Skeletal muscle tissue (tissue), 4 donors: ENCODE results near the gene PNPLA7. TPM values are rescaled to one million over a fixed set of nuclear protein-coding genes. Genes with fewer than 3 reads are reported as not detected.
A peak's percentile ranks its signal among the peaks of the same experiment; 100 is the strongest.

Source experiments
- H3K27ac ChIP-seq: one replicate; pipeline ENCODE4 v1.7.0; 2013; ENCODE audit warnings: mild to moderate bottlenecking, low read depth, low read length, inconsistent platforms
- H3K27me3 ChIP-seq, 3 donors: one replicate each; pipeline ENCODE4 v1.7.0; 2013; ENCODE audit warnings: low read length in 3 of 3; ENCODE audit not compliant: control insufficient read depth in 3 of 3, insufficient read depth in 3 of 3
- H3K36me3 ChIP-seq, 3 donors: one replicate each; pipeline ENCODE4 v1.7.0; 2013; ENCODE audit warnings: low read length in 3 of 3; ENCODE audit not compliant: control insufficient read depth in 3 of 3, insufficient read depth in 3 of 3
- H3K4me1 ChIP-seq, 3 donors: one replicate each; pipeline ENCODE4 v1.7.0; 2013; ENCODE audit warnings: low read length in 3 of 3, mild to moderate bottlenecking in 3 of 3; ENCODE audit not compliant: control insufficient read depth in 3 of 3, insufficient read depth in 3 of 3
- H3K4me3 ChIP-seq, 3 donors: one replicate each; pipeline ENCODE4 v1.7.0; 2013; ENCODE audit warnings: low read length in 3 of 3
- H3K9ac ChIP-seq, 3 donors: one replicate each; pipeline ENCODE4 v1.7.0; 2013; ENCODE audit warnings: low read length in 3 of 3, mild to moderate bottlenecking in 3 of 3, moderate library complexity in 2 of 3, low read depth in 1 of 3
- H3K9me3 ChIP-seq, 3 donors: one replicate each; pipeline ENCODE4 v1.7.0; 2013; ENCODE audit warnings: low read length in 3 of 3; ENCODE audit not compliant: control insufficient read depth in 3 of 3
- total RNA-seq: library from RNA; depleted of rRNA; stranded (reverse); fragments of >200 nt; gene quantifications from one replicate; pipeline ENCODE4 v1.2.3, GENCODE V29; 2014
- donor health status: Osteomylitis.

The PNPLA7 gene
- total RNA-seq, 1 donor from 2014 or later = 1.0 TPM

DNA sequence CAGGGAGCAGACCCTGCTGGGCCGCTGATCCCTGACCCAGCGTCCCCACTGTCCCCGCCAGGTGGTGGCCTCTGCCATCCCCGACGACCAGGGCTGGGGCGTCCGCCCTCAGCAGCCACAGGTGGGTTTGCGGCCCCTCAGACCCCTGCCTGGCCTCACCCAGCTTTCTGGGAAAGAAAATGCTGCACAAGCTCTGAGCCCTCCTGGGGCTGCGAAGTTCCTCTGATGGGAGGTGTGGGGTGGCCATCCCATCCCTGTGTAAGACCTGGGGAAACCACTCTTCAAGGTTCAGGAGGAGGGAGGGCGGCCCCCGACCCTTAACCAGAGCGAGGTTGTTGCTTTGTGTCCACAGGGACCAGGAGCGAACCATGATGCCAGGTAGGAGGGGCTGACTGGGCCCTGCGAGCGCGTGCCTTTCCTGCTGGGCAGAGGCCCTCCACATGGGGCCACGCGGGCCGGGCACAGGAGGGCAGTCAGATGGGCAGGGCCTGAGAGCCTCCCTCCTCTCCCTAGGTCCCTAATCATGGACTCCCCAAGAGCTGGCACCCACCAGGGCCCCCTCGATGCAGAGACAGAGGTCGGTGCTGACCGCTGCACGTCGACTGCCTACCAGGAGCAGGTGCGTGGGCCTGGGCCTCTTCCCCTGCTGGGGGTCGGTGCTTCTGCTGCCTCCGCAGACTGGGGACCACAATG, 119.3 kb downstream of the PNPLA7 start:
- no peaks in the 10 kb centered on the region for H3K36me3 ChIP-seq
- H3K27me3 ChIP-seq = peaks cover 0 to 13% (median 8%) of the 10 kb centered on the region in 3 donors
- no peak overlapping the region for H3K27ac ChIP-seq
- H3K9ac ChIP-seq = no peak overlapping the region
- no peaks in the 10 kb centered on the region for H3K9me3 ChIP-seq
- no peak overlapping the region for H3K4me3 ChIP-seq
- peaks cover 0 to 11% (median 5%) of the 10 kb centered on the region in 3 donors for H3K4me1 ChIP-seq

DNA sequence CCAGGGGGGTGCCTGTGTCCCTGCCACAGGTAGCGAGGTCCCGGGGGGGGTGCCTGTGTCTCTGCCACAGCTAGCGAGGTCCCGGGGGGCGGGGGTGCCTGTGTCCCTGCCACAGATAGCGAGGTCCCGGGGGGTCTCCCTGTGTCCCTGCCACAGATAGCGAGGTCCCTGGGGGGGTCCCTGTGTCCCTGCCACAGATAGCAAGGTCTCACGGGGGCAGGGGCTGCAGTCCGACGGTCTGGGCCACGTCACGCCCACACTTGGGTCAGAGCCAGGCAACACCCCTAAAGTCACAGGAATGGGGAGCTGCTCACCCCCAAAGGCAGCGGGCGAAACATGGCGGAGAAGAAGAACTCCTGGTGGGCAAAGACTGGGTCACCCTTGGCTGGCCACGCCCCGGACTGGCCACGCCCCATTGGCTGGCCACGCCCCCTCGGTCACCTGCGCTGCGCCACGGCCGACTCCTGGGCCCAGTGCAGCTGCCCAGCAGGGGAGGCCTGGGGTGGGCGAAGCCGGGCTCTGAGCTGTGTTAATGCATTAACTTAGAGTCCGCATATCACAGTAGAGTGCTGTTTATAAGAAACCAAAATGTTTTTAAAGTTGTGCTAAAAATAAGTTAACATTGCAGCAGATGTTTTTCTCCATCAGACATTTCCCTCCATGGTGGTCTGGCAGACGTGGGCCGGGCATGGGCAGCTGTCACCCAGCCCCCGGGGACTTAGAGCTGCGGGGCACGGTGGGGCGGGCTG, 120.1 kb downstream of the PNPLA7 start:
- Histone ChIP-seq H3K9ac (no peak overlapping the region), H3K36me3 (no peaks in the 10 kb centered on the region), H3K9me3 (no peaks in the 10 kb centered on the region), H3K27ac (no peak overlapping the region), H3K27me3 (peaks cover 0 to 10% (median 8%) of the 10 kb centered on the region in 3 donors), H3K4me1 (peaks cover 0 to 6% (median 3%) of the 10 kb centered on the region in 3 donors), H3K4me3 (no peak overlapping the region)

DNA sequence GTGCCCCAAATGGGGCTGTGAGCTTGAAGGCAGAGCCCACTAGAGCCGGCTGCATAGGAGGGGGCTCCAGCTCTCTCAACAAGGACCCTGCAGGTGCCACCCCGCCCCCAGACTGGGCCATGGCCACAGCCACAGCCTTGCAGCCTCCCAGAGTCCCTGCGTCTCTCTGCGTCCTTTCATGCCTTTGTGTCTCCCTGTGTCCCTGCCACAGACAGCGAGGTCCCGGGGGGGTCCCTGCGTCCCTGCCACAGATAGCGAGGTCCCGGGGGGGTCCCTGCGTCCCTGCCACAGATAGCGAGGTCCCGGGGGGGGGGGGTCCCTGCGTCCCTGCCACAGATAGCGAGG, 120.7 kb downstream of the PNPLA7 start:
- Histone ChIP-seq H3K9me3 (no peaks in the 10 kb centered on the region), H3K27ac (no peak overlapping the region), H3K9ac (no peak overlapping the region), H3K4me3 (no peak overlapping the region), H3K36me3 (no peaks in the 10 kb centered on the region), H3K27me3 (peaks cover 0 to 10% (median 8%) of the 10 kb centered on the region in 3 donors), H3K4me1 (peaks cover 0 to 12% (median 7%) of the 10 kb centered on the region in 3 donors)

DNA sequence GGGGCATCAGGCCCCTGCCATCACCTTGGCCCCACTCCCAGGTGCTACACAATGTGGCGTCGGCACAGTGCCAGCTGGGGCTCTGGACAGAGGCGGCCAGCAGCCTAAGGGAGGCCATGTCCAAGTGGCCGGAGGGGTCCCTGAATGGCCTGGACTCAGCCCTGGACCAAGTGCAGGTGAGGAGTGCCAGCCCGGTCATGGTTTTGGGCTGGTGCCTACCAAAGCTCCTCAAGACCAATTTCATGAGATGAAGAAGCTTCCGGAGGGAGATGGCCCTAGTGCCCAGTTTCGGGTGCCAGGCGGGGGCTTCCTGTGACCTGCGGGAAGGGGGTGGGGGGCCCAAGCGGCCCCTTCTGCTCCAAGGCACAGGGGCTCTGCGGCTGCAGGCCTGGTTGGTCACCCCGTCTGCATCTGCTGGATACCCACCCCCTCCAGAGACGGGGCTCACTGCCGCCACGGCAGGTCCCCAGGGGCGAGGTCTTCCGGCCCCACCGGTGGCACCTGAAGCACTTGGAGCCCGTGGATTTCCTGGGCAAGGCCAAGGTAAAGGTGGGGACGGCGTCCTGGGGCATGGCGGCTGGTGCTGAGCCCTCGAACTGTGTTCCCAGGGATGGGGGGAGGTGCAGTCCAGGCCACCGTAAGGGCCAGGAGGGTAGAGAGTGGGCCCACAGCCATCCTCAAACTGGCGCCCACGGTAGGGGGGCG, 121.2 kb downstream of the PNPLA7 start:
- Histone ChIP-seq H3K27ac (no peak overlapping the region), H3K9me3 (no peaks in the 10 kb centered on the region), H3K4me3 (no peak overlapping the region), H3K36me3 (no peaks in the 10 kb centered on the region), H3K9ac (no peak overlapping the region), H3K27me3 (peaks cover 0 to 10% (median 8%) of the 10 kb centered on the region in 3 donors), H3K4me1 (peaks cover 2 to 17% (median 10%) of the 10 kb centered on the region in 3 donors)

DNA sequence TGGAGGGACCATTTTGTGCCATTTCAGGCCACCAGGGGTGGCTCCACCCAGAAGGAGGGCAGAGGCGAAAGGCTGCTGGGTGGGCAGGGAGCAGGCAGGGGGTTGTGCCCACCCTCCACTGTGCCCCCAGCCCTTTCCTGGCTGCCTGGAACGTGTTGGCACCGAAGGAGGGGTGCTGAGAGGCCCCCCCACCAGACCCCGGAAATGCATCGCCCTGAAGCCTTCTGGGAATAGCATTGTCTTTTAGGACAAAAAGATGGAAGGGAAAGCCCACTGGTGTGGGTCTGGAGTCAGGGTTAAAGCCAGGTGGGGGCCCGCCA, 121.9 kb downstream of the PNPLA7 start:
- Histone ChIP-seq H3K4me3 (no peak overlapping the region), H3K27ac (no peak overlapping the region), H3K9ac (no peak overlapping the region), H3K27me3 (peaks cover 0 to 10% (median 8%) of the 10 kb centered on the region in 3 donors), H3K9me3 (no peaks in the 10 kb centered on the region), H3K36me3 (no peaks in the 10 kb centered on the region), H3K4me1 (peaks cover 4 to 20% (median 12%) of the 10 kb centered on the region in 3 donors)

DNA sequence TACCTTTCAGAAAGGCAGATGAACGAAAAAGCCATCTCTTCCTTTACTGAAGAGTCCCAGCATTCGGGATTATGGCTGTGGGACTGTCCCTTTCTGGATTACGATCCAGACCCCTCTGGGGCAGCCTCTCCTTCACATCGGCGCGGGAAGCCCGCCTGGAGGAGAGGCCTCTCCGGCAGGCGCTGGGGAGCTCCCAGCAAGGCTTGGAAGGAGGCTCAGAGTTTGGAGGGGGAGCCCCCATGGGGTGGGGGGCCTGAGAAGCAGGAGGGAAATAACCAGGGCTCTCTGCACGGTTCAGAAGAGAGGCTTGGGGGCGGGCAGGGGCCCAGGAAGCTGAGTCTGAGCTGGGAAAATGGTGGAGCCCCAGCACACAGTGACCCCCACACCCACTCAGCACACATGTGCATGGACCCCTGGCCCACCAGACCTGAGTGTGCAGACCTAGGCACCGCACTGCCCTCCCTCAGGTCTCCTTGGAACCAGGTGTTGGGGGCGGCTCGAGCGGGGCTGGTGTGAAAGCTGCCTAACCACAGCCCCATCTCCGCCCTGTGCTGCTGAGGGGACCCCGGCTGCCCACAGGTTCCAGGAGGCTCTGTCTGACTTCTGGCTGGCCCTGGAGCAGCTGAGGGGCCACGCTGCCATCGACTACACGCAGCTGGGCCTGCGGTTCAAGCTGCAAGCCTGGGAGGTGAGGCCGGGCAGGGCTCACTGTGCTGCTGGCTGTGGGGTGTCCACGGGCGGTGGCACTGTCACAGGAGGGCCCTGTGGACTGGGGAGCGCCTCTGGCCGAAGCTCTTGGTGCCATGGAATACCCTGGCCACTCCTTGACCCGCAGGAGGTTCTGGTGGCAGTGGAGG, 122.5 kb downstream of the PNPLA7 start:
- peaks cover 0 to 10% (median 8%) of the 10 kb centered on the region in 3 donors for H3K27me3 ChIP-seq
- no peaks in the 10 kb centered on the region for H3K9me3 ChIP-seq
- no peak overlapping the region for H3K9ac ChIP-seq
- peaks cover 4 to 20% (median 12%) of the 10 kb centered on the region in 3 donors for H3K4me1 ChIP-seq
- H3K27ac ChIP-seq = no peak overlapping the region
- H3K36me3 ChIP-seq = no peaks in the 10 kb centered on the region
- no peak overlapping the region for H3K4me3 ChIP-seq

DNA sequence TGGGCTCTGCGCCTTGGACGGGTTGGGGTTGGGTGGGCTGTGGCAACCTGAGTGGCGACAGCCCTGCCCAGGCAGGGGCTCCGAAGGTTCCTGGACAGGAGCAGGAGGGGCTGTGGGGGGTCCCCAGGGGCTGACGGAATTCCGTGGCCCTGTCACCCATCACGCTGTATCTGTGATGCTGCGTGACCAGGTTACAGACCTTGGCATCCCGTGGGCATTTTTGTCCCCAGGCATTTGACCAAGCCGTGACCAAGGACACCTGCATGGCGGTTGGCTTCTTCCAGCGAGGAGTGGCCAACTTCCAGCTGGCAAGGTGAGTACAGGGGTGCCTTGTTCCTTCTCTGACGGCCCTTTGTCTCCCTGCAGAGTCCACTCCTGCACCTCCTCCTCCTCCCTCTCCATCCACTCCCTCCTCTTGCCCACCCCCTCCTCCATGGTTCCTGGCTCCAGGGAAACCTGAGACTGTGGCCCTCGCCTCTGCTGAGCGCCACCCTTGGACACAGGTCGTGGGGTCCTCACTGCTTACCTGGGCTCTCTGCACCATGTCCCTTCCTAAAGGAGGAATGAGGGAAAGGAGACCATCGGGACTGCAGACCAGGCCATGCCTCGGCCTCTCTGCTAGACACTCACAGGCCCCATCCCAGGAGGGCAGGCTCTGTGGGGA, 124.1 kb downstream of the PNPLA7 start:
- peaks cover 0 to 10% (median 6%) of the 10 kb centered on the region in 3 donors for H3K27me3 ChIP-seq
- H3K4me1 ChIP-seq = peaks cover 13 to 30% (median 20%) of the 10 kb centered on the region in 3 donors
- no peak overlapping the region for H3K4me3 ChIP-seq
- no peaks in the 10 kb centered on the region for H3K36me3 ChIP-seq
- H3K9ac ChIP-seq = peak overlapping the region in 1 of 3 donors; percentile 25
- H3K27ac ChIP-seq = no peak overlapping the region
- no peaks in the 10 kb centered on the region for H3K9me3 ChIP-seq

DNA sequence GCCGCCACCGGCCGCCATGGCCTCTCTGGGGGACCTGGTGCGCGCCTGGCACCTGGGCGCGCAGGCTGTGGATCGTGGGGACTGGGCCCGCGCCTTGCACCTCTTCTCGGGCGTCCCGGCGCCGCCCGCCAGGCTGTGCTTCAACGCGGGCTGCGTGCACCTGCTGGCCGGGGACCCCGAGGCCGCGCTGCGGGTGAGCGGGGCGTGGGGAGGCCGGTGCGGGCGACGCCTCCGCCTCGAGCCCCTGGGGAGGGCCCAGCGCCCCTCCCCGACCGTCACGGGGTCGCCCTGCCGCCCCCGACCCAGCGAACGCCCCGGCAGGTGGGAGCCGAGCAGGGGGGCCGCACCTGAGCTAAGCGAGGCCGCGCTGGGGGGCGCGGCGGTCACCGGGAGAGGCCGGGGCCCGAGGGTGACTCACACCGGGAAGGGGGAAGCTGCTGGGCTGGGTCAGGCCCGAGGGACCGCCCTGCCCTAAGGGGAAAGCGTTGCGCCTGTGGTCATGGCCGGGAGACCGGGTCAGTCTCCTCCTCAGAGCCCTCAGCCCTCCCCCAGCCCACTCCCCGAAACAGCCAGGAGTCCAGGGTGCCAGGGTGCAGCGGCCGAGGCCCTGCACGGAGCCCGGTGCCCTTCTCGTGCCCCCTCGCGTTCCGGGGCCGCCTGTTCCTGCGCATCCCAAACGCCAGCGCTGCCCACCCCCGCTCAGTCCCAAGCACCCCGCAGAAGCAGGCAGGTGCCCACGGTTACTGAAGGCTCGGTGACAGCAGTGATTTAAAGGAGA, 126.5 kb downstream of the PNPLA7 start:
- no peaks in the 10 kb centered on the region for H3K9me3 ChIP-seq
- no peaks in the 10 kb centered on the region for H3K36me3 ChIP-seq
- peak overlapping the region; percentile 51 for H3K27ac ChIP-seq
- H3K9ac ChIP-seq = peak overlapping the region; percentile 68 to 87 (median 71)
- no peaks in the 10 kb centered on the region for H3K27me3 ChIP-seq
- H3K4me1 ChIP-seq = peaks cover 13 to 24% (median 17%) of the 10 kb centered on the region in 3 donors
- peak overlapping the region; percentile 54 to 76 (median 70) for H3K4me3 ChIP-seq
